Neural cell (in vitro differentiated cells): ENCODE measurements around the gene NHERF2. TPM values are rescaled to one million over a fixed set of nuclear protein-coding genes. Genes with fewer than 3 reads are reported as not detected.

ENCODE experiments used
- H2AFZ ChIP-seq: fragments of 200-600, 300-800 bp; sonication (generic), shearing (Covaris generic); 2 replicates; pipeline ENCODE4 v1.6.0; 2014; ENCODE audit warnings: low read depth, mild to moderate bottlenecking, antibody characterized with exemption, low read length, moderate library complexity
- H3F3A ChIP-seq: fragments of 200-600 bp; shearing (Covaris generic); 2 replicates; pipeline ENCODE4 v1.6.1; 2016; ENCODE audit warnings: mild to moderate bottlenecking, moderate library complexity, mixed read lengths, antibody characterized with exemption, low read length; ENCODE audit not compliant: insufficient read depth, poor library complexity, severe bottlenecking
- H3K27ac ChIP-seq: fragments of 200-600, 300-800 bp; sonication (generic), shearing (Covaris generic); 2 replicates; pipeline ENCODE4 v1.5.1; 2014; ENCODE audit warnings: mild to moderate bottlenecking, low read length, moderate library complexity
- H3K27me3 ChIP-seq: fragments of 300-800, 200-600 bp; sonication (generic), shearing (Covaris generic); 2 replicates; pipeline ENCODE4 v1.6.0; 2014; ENCODE audit warnings: mild to moderate bottlenecking, low read depth, low read length, moderate library complexity; ENCODE audit not compliant: insufficient read depth
- H3K36me3 ChIP-seq: fragments of 300-800, 200-600 bp; sonication (generic), shearing (Covaris generic); 2 replicates; pipeline ENCODE4 v1.5.1; 2014; ENCODE audit warnings: mild to moderate bottlenecking, antibody characterized with exemption, low read length, moderate library complexity; ENCODE audit not compliant: insufficient read depth
- H3K4me2 ChIP-seq: fragments of 300-800, 200-600 bp; sonication (generic), shearing (Covaris generic); 2 replicates; pipeline ENCODE4 v1.6.0; 2014; ENCODE audit warnings: mild to moderate bottlenecking, low read length
- H3K4me3 ChIP-seq: fragments of 300-800, 200-600 bp; sonication (generic), shearing (Covaris generic); 2 replicates; pipeline ENCODE4 v1.5.1; 2014; ENCODE audit warnings: mild to moderate bottlenecking, low read length, moderate library complexity
- H3K79me2 ChIP-seq: fragments of 200-600 bp; shearing (Covaris generic); replicated peaks from 2 replicates; pipeline ENCODE4 v1.6.0; 2014; ENCODE audit warnings: mild to moderate bottlenecking, low read length, moderate library complexity; ENCODE audit not compliant: insufficient read depth
- H3K9ac ChIP-seq: fragments of 300-800, 200-600 bp; sonication (generic), shearing (Covaris generic); 2 replicates; pipeline ENCODE4 v1.6.1; 2016; ENCODE audit warnings: mild to moderate bottlenecking, low read length, mixed read lengths
- H3K9me2 ChIP-seq: fragments of 200-600 bp; shearing (Covaris generic); 2 replicates; pipeline ENCODE4 v1.6.1; 2016; ENCODE audit warnings: mild to moderate bottlenecking, low read length, mixed read lengths; ENCODE audit not compliant: insufficient read depth
- H3K9me3 ChIP-seq: fragments of 200-600, 300-800 bp; sonication (generic), shearing (Covaris generic); 2 replicates; pipeline ENCODE4 v1.6.1; 2016; ENCODE audit warnings: mild to moderate bottlenecking, mixed run types, low read length, moderate library complexity, mixed read lengths
- H4K20me1 ChIP-seq: fragments of 200-600 bp; shearing (Covaris generic); 2 replicates; pipeline ENCODE4 v1.6.1; 2016; ENCODE audit warnings: mild to moderate bottlenecking, mixed run types; ENCODE audit not compliant: insufficient read depth
- EP300 ChIP-seq: fragments of 450-650 bp; conservative IDR thresholded peaks from 2 replicates; pipeline ENCODE4 v1.6.1; 2014; ENCODE audit warnings: antibody characterized with exemption, mild to moderate bottlenecking, moderate library complexity; ENCODE audit not compliant: poor library complexity, severe bottlenecking
- EZH2 ChIP-seq: fragments of 200-600, 300-800 bp; shearing (Covaris generic), sonication (generic); IDR thresholded peaks from 2 replicates; pipeline ENCODE4 v1.6.1; 2014; ENCODE audit warnings: antibody characterized with exemption, low read length, borderline replicate concordance, mild to moderate bottlenecking; ENCODE audit not compliant: insufficient read depth, poor library complexity, severe bottlenecking
- MXI1 ChIP-seq: fragments of 450-650 bp; conservative IDR thresholded peaks from 2 replicates; pipeline ENCODE4 v1.6.1; 2014; ENCODE audit warnings: antibody characterized with exemption, mild to moderate bottlenecking; ENCODE audit not compliant: poor library complexity, severe bottlenecking
- POLR2AphosphoS5 ChIP-seq: IDR thresholded peaks from 2 replicates; pipeline ENCODE4 v1.6.1; 2012
- RAD21 ChIP-seq: fragments of 450-650 bp; conservative IDR thresholded peaks from 2 replicates; pipeline ENCODE4 v1.6.1; 2014; ENCODE audit warnings: antibody characterized with exemption, mild to moderate bottlenecking, moderate library complexity
- SMC3 ChIP-seq: fragments of 450-650 bp; conservative IDR thresholded peaks from 2 replicates; pipeline ENCODE4 v1.6.1; 2014; ENCODE audit warnings: antibody characterized with exemption, mild to moderate bottlenecking, moderate library complexity; ENCODE audit not compliant: poor library complexity
- TAF1 ChIP-seq: IDR thresholded peaks from 2 replicates; pipeline ENCODE4 v1.6.1; 2012; ENCODE audit warnings: low read depth
- polyA plus RNA-seq: library from polyadenylated mRNA; depleted of rRNA; stranded (reverse); fragments of >200 nt; gene quantifications from 2 replicates; pipeline ENCODE4 v1.2.3, GENCODE V29; 2014
- TF ChIP-seq, protein P1 (sequence below): fragments of 450-650 bp; IDR thresholded peaks from 2 replicates; pipeline ENCODE4 v1.5.1; 2014; ENCODE audit warnings: antibody characterized with exemption, mild to moderate bottlenecking, moderate library complexity; ENCODE audit not compliant: poor library complexity, severe bottlenecking
- TF ChIP-seq, protein P2 (sequence below): IDR thresholded peaks from 2 replicates; pipeline ENCODE4 v1.6.1; 2012; ENCODE audit warnings: borderline replicate concordance

Gene NHERF2
- polyA plus RNA-seq, 1 donor from 2014 or later = 3.4 TPM

DNA sequence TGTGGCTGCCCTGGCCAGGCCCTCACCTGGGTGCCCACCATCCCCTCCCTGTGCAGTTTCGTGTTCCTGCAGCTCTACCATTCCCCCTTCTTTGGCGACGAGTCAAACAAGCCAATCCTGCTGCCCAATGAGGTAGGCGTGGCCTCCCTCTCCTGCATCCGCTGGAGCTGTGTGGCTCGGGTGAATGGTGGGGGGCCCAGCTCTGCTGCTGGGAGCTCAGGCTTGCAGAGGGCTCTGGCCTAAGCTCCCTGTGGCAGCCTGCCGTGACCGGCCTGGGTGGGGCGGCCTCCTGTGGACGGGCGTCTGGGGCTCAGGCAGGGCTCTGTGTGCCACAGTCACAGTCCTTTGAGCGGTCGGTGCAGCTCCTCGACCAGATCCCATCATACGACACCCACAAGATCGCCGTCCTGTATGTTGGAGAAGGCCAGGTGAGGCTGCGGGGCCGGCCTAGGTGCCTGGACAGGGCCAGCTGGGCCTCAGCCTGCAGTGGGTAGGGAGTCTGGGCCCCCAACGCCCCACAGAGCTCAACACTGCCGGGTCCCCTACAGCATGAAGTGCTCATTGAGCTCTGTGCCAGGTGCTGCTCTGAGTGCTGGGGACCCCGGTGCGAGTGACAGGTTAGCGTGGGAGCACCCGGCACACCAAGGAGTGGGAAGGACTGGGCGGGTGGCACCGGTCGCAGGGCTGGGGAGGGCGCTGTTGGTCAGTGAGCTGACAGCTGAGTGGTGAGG is 58.4 kb downstream of the NHERF2 start:
- H3K9ac ChIP-seq = no peak overlapping the region
- H3K9me3 ChIP-seq = no peaks in the 10 kb centered on the region
- H3K9me2 ChIP-seq = no peaks in the 10 kb centered on the region
- H4K20me1 ChIP-seq = no peaks in the 10 kb centered on the region
- H3K27me3 ChIP-seq = no peaks in the 10 kb centered on the region
- no peaks in the 10 kb centered on the region for H3K36me3 ChIP-seq
- no peak overlapping the region for H3K27ac ChIP-seq
- H3F3A ChIP-seq = no peaks in the 10 kb centered on the region
- TF ChIP-seq EP300 (no peak), TAF1 (no peak)
- no peaks in the 10 kb centered on the region for H3K79me2 ChIP-seq
- H2AFZ ChIP-seq = no peak overlapping the region
- H3K4me2 ChIP-seq = no peak overlapping the region
- H3K4me3 ChIP-seq = no peak overlapping the region

DNA sequence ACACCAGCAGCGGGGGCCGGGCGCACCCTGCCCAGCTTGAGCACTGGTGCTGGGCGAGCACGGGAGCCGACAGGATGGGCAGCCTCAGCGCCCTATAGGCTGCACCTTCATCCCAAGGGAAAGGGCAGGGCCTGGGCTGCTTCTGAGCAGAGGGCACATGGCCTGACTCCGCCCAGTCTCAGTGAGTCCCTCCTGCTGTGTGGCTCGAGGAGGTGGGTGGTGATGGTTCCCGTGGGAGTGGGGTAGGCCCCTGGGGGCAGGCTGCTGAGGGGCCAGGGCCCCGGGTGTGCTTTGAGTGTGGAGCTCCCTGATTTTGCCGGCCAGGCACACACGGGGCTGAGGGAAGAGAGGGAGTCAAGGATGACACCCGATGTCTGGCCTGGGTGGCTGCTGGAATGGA is 59.0 kb downstream of the NHERF2 start:
- H3K27ac ChIP-seq = no peak overlapping the region
- no peaks in the 10 kb centered on the region for H4K20me1 ChIP-seq
- H3K9ac ChIP-seq = no peak overlapping the region
- H3K27me3 ChIP-seq = no peaks in the 10 kb centered on the region
- no peak overlapping the region for H3K4me3 ChIP-seq
- no peaks in the 10 kb centered on the region for H3K36me3 ChIP-seq
- H3K9me3 ChIP-seq = no peaks in the 10 kb centered on the region
- no peak for TF ChIP-seq TAF1
- TF ChIP-seq MXI1 = no peak
- TF ChIP-seq RAD21 = no peak
- TF ChIP-seq SMC3 = no peak
- TF ChIP-seq, protein P1, sequence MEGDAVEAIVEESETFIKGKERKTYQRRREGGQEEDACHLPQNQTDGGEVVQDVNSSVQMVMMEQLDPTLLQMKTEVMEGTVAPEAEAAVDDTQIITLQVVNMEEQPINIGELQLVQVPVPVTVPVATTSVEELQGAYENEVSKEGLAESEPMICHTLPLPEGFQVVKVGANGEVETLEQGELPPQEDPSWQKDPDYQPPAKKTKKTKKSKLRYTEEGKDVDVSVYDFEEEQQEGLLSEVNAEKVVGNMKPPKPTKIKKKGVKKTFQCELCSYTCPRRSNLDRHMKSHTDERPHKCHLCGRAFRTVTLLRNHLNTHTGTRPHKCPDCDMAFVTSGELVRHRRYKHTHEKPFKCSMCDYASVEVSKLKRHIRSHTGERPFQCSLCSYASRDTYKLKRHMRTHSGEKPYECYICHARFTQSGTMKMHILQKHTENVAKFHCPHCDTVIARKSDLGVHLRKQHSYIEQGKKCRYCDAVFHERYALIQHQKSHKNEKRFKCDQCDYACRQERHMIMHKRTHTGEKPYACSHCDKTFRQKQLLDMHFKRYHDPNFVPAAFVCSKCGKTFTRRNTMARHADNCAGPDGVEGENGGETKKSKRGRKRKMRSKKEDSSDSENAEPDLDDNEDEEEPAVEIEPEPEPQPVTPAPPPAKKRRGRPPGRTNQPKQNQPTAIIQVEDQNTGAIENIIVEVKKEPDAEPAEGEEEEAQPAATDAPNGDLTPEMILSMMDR = no peak
- no peak for TF ChIP-seq POLR2AphosphoS5
- H3K79me2 ChIP-seq = no peaks in the 10 kb centered on the region
- H3K4me2 ChIP-seq = no peak overlapping the region
- H2AFZ ChIP-seq = no peak overlapping the region
- H3K9me2 ChIP-seq = no peaks in the 10 kb centered on the region
- H3F3A ChIP-seq = no peaks in the 10 kb centered on the region

DNA sequence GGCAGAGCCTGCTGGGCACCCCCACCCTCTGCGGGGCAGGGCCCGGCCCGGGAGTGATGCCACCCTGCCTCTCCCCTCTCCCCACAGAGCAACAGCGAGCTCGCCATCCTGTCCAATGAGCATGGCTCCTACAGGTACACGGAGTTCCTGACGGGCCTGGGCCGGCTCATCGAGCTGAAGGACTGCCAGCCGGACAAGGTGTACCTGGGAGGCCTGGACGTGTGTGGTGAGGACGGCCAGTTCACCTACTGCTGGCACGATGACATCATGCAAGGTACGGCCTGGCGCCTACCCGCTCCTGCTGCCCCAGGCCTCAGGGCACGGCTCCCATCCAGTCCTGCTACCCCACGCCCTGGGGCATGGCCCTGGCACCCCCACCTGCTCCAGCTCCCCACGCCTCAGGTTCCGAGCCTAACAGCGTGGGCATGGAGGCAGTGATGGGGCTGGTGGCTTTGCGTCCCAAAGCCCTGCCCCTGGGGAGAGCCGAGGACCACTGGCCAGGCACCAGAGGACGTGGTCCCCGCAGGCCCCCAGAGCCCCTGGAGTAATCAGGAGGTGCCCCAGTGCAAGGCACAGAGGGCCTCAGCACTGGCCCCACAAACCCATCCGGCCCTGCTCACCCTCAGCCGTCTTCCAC is 59.5 kb downstream of the NHERF2 start:
- Histone ChIP-seq H3F3A (no peaks in the 10 kb centered on the region), H3K36me3 (no peaks in the 10 kb centered on the region), H3K27ac (no peak overlapping the region), H3K4me3 (no peak overlapping the region), H3K9ac (no peak overlapping the region), H3K9me3 (no peaks in the 10 kb centered on the region), H3K27me3 (no peaks in the 10 kb centered on the region), H4K20me1 (no peaks in the 10 kb centered on the region), H3K79me2 (no peaks in the 10 kb centered on the region), H3K4me2 (no peak overlapping the region), H3K9me2 (no peaks in the 10 kb centered on the region), H2AFZ (no peak overlapping the region)
- no peak for TF ChIP-seq TAF1
- no peak for TF ChIP-seq SMC3
- no peak for TF ChIP-seq RAD21
- TF ChIP-seq MXI1 = no peak
- TF ChIP-seq, protein P1 = no peak
- TF ChIP-seq EP300 = no peak
- TF ChIP-seq, protein P2, sequence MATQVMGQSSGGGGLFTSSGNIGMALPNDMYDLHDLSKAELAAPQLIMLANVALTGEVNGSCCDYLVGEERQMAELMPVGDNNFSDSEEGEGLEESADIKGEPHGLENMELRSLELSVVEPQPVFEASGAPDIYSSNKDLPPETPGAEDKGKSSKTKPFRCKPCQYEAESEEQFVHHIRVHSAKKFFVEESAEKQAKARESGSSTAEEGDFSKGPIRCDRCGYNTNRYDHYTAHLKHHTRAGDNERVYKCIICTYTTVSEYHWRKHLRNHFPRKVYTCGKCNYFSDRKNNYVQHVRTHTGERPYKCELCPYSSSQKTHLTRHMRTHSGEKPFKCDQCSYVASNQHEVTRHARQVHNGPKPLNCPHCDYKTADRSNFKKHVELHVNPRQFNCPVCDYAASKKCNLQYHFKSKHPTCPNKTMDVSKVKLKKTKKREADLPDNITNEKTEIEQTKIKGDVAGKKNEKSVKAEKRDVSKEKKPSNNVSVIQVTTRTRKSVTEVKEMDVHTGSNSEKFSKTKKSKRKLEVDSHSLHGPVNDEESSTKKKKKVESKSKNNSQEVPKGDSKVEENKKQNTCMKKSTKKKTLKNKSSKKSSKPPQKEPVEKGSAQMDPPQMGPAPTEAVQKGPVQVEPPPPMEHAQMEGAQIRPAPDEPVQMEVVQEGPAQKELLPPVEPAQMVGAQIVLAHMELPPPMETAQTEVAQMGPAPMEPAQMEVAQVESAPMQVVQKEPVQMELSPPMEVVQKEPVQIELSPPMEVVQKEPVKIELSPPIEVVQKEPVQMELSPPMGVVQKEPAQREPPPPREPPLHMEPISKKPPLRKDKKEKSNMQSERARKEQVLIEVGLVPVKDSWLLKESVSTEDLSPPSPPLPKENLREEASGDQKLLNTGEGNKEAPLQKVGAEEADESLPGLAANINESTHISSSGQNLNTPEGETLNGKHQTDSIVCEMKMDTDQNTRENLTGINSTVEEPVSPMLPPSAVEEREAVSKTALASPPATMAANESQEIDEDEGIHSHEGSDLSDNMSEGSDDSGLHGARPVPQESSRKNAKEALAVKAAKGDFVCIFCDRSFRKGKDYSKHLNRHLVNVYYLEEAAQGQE = no peak
- TF ChIP-seq EZH2 = no peak
- TF ChIP-seq POLR2AphosphoS5 = no peak
